Esophagus muscularis mucosa (tissue), 3 donors: Measurements from ENCODE around the gene KRT71.

Experiments used
- POLR2A ChIP-seq: fragments of 450-650 bp; IDR thresholded peaks from one replicate; pipeline ENCODE4 v1.6.1; 2017; ENCODE audit warnings: antibody characterized with exemption, moderate library complexity, mild to moderate bottlenecking, low read depth
- TF ChIP-seq, protein P1 (sequence below), 3 experiments: fragments of 200-600 bp in 2 of 3; fragments of 450-650 bp in 1 of 3; sonication (generic) in 2 of 3; IDR thresholded peaks; one replicate each; pipeline ENCODE4 v1.5.1; 2017 to 2019; ENCODE audit warnings: antibody characterized with exemption in 3 of 3, mild to moderate bottlenecking in 2 of 3, moderate library complexity in 1 of 3

- TF ChIP-seq, protein P1, sequence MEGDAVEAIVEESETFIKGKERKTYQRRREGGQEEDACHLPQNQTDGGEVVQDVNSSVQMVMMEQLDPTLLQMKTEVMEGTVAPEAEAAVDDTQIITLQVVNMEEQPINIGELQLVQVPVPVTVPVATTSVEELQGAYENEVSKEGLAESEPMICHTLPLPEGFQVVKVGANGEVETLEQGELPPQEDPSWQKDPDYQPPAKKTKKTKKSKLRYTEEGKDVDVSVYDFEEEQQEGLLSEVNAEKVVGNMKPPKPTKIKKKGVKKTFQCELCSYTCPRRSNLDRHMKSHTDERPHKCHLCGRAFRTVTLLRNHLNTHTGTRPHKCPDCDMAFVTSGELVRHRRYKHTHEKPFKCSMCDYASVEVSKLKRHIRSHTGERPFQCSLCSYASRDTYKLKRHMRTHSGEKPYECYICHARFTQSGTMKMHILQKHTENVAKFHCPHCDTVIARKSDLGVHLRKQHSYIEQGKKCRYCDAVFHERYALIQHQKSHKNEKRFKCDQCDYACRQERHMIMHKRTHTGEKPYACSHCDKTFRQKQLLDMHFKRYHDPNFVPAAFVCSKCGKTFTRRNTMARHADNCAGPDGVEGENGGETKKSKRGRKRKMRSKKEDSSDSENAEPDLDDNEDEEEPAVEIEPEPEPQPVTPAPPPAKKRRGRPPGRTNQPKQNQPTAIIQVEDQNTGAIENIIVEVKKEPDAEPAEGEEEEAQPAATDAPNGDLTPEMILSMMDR (IDR thresholded peaks at IDR 0.05) = no peak
- no peak for TF ChIP-seq POLR2A
These were observed 36.8 kb downstream of the KRT71 start for GRCh38 chr12:52515927-52516831.
